ENCODE results near the gene SYNPO.

The SYNPO gene

DNA sequence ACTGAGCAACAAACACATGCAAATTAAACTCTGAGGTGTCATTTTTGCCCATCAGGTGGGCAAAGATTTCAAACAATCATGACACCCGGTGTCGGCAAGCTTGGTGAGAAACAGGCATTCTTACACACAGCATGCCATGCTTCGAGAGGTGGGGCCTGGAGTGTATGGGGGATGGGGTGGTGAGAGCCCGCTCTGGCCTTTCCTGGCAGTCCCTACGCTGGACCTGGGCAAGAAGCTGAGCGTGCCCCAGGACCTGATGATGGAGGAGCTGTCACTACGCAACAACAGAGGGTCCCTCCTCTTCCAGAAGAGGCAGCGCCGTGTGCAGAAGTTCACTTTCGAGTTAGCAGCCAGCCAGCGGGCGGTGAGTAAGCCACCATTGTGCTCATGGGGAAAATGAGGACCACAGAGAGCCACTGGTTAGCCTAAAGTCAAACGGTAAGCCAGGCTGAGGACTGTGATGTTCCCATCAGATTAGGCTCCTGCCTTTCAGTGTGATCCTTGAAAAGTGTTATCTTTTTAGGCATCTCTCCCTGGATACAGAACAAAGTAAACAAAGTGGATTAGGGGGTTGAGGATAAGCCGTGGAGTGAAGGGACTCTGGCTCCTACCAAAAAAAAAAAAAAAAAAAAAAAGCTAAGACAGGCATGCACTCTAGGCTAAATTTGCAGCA is 30.0 kb downstream of the SYNPO start:
- in situ Hi-C loops (cut with HindIII; ENCODE audit: low sequenced_read_pairs), result loop anchor here (25.0 kb wide), 1 partner anchor 208 kb away; no protein-coding TSS in a partner anchor
- TF ChIP-seq CTCF (IDR thresholded peaks at IDR 0.05; ENCODE audit: low read depth, low read length, missing control alignments), result no peak
- H3K4me3 ChIP-seq (ENCODE audit: low read depth, low read length), result no peak overlapping the region
- DNase-seq (ENCODE audit: low read depth), result no peak

DNA sequence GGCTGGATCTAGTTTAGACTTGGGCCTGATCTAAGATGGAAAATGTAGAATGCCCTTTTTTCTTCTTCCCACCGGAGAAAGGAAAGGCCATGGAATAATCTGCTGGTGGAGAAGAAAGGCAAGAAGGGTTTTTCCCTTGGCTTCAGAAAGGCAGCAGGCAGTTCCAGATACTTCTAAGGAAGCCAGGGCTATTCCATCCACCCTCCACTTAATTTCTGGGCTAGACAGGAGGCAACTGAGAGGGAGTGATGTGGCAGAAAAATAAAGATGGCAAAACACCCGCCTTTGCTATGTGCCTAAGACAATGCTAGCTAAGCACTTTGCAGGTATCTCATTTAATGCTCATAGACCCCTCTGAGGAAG is 30.5 kb downstream of the SYNPO start:
- no peak for TF ChIP-seq CTCF (IDR thresholded peaks at IDR 0.05; ENCODE audit: low read depth, low read length, missing control alignments)
- no peak overlapping the region for H3K4me3 ChIP-seq (ENCODE audit: low read depth, low read length)
- DNase-seq (ENCODE audit: low read depth), result no peak
- in situ Hi-C loops (cut with HindIII; ENCODE audit: low sequenced_read_pairs), result loop anchor here (25.0 kb wide), 1 partner anchor 209 kb away; no protein-coding TSS in a partner anchor

- TF ChIP-seq CTCF (IDR thresholded peaks at IDR 0.05; ENCODE audit: low read depth, low read length, missing control alignments), result no peak
- no peak for DNase-seq (ENCODE audit: low read depth)
- in situ Hi-C loops (cut with HindIII; ENCODE audit: low sequenced_read_pairs), result loop anchor here (25.0 kb wide), 1 partner anchor 209 kb away; no protein-coding TSS in a partner anchor
Observed at GRCh38 chr5:150671509-150672236, 31.2 kb downstream of the SYNPO start.

GRCh38 chr5:150672237-150672883 is 31.9 kb downstream of the SYNPO start:
- TF ChIP-seq CTCF (IDR thresholded peaks at IDR 0.05; ENCODE audit: low read depth, low read length, missing control alignments), result peak; percentile 8
- peak overlapping the region; percentile 52 for H3K4me3 ChIP-seq (ENCODE audit: low read depth, low read length)
- DNase-seq (ENCODE audit: low read depth), result no peak
- in situ Hi-C loops (cut with HindIII; ENCODE audit: low sequenced_read_pairs), result loop anchor here (25.0 kb wide), 1 partner anchor 210 kb away; no protein-coding TSS in a partner anchor

More at GRCh38 chr5:150671509-150672236, 31.2 kb downstream of the SYNPO start:
- H3K4me3 ChIP-seq (ENCODE audit: low read depth, low read length), result peak overlapping the region; percentile 52

GRCh38 chr5:150672884-150673275 is 32.4 kb downstream of the SYNPO start:
- TF ChIP-seq CTCF (IDR thresholded peaks at IDR 0.05; ENCODE audit: low read depth, low read length, missing control alignments), result no peak
- peak overlapping the region; percentile 52 for H3K4me3 ChIP-seq (ENCODE audit: low read depth, low read length)
- in situ Hi-C loops (cut with HindIII; ENCODE audit: low sequenced_read_pairs), result loop anchor here (25.0 kb wide), 1 partner anchor 211 kb away; no protein-coding TSS in a partner anchor
- DNase-seq (ENCODE audit: low read depth), result no peak

- in situ Hi-C loops (cut with HindIII; ENCODE audit: low sequenced_read_pairs), result loop anchor here (25.0 kb wide), 1 partner anchor 212 kb away; no protein-coding TSS in a partner anchor
- DNase-seq (ENCODE audit: low read depth), result no peak
- no peak overlapping the region for H3K4me3 ChIP-seq (ENCODE audit: low read depth, low read length)
- TF ChIP-seq CTCF (IDR thresholded peaks at IDR 0.05; ENCODE audit: low read depth, low read length, missing control alignments), result no peak
Observed at GRCh38 chr5:150674341-150674821, 33.9 kb downstream of the SYNPO start.

Data from astrocyte of the cerebellum (primary cell).